DMS53 (cell line): ENCODE results near the gene SLC6A9.
A peak's percentile ranks its signal among the peaks of the same experiment; 100 is the strongest.

Experiments used
- DNase-seq: peaks from one replicate; lab custom pipeline; 2025; lab: John Stamatoyannopoulos, UW

The SLC6A9 gene

GRCh38 chr1:44002165-44002564, 29.1 kb downstream of the SLC6A9 start:
- DNase-seq = no peak

GRCh38 chr1:44000122-44000665, 31.1 kb downstream of the SLC6A9 start:
- no peak for DNase-seq

- no peak for DNase-seq
Measured at GRCh38 chr1:43999455-43999854, 31.8 kb downstream of the SLC6A9 start.

- DNase-seq = peak; percentile 41
Measured at GRCh38 chr1:43998000-43998378, 33.3 kb downstream of the SLC6A9 start.

- DNase-seq = peak; percentile 92
Measured at GRCh38 chr1:43997295-43997999, 33.8 kb downstream of the SLC6A9 start.

GRCh38 chr1:43996733-43997115, 34.5 kb downstream of the SLC6A9 start:
- DNase-seq = no peak

- no peak for DNase-seq
Measured at GRCh38 chr1:43995984-43996732, 35.1 kb downstream of the SLC6A9 start.

GRCh38 chr1:43994794-43995790, 36.2 kb downstream of the SLC6A9 start:
- peak; percentile 65 for DNase-seq

- DNase-seq = no peak
Measured at GRCh38 chr1:43994071-43994470, 37.2 kb downstream of the SLC6A9 start.

- no peak for DNase-seq
Measured at GRCh38 chr1:43993206-43993914, 37.9 kb downstream of the SLC6A9 start.

GRCh38 chr1:43992232-43992995, 38.8 kb downstream of the SLC6A9 start:
- DNase-seq = peak; percentile 51

- DNase-seq = peak; percentile 95
Measured at GRCh38 chr1:43991476-43992231, 39.6 kb downstream of the SLC6A9 start, which contains the start of gene CCDC24. CCDC24 (plus strand) TSS chr1:43991599; CDS start chr1:43991879, 280 bp downstream.

GRCh38 chr1:43991200-43991475, 40.1 kb downstream of the SLC6A9 start:
- DNase-seq = no peak

GRCh38 chr1:43990271-43991199, 40.7 kb downstream of the SLC6A9 start:
- DNase-seq = peak; percentile 75

GRCh38 chr1:43987159-43987902, 43.9 kb downstream of the SLC6A9 start:
- DNase-seq = no peak

- no peak for DNase-seq
Measured at GRCh38 chr1:43986712-43987111, 44.5 kb downstream of the SLC6A9 start.

GRCh38 chr1:43985984-43986595, 45.2 kb downstream of the SLC6A9 start:
- DNase-seq = no peak

GRCh38 chr1:43984855-43985254, 46.4 kb downstream of the SLC6A9 start:
- no peak for DNase-seq
